H1 (cell line): ENCODE data around the gene MSN. TPM values are rescaled to one million over a fixed set of nuclear protein-coding genes. Genes with fewer than 3 reads are reported as not detected.

Experiments
- CTCF ChIA-PET: fragments of 300-600 bp; sonication (Branson Sonifier 250); formaldehyde crosslinking; loops from one replicate; lab custom pipeline; 2021; ENCODE audit not compliant: partially characterized antibody; lab: Charles Lee
- POLR2A ChIA-PET: fragments of 300-600 bp; sonication (Branson Sonifier 250); formaldehyde crosslinking; loops from one replicate; lab custom pipeline; 2021; ENCODE audit warnings: inconsistent platforms; ENCODE audit not compliant: partially characterized antibody; lab: Charles Lee
- DNase-seq, 2 experiments: peaks; one replicate each; pipeline versions ENCODE4 v3.0.0 to v3.0.0-alpha.2; 2010 to 2022; ENCODE audit warnings: low spot score in 2 of 2, low read depth in 1 of 2, mixed read lengths in 1 of 2
- FAIRE-seq: peaks from 2 replicates; lab custom pipeline; 2011; peaks lifted over from hg19 to GRCh38; lab: Jason Lieb, UNC
- H2AFZ ChIP-seq: 2 replicates; pipeline ENCODE4 v1.8.1; 2012; ENCODE audit warnings: low read length, inconsistent platforms
- H2AK5ac ChIP-seq: 2 replicates; pipeline ENCODE4 v1.6.1; 2013; ENCODE audit warnings: low read depth, low read length
- H2BK120ac ChIP-seq: replicated peaks from 2 replicates; pipeline ENCODE3; 2013; ENCODE audit warnings: low read depth, low read length, inconsistent platforms
- H2BK12ac ChIP-seq: 2 replicates; pipeline ENCODE4 v1.6.1; 2013; ENCODE audit warnings: low read depth, low read length
- H2BK15ac ChIP-seq: 2 replicates; pipeline ENCODE4 v1.6.1; 2013; ENCODE audit warnings: low read length
- H2BK20ac ChIP-seq: 2 replicates; pipeline ENCODE4 v1.6.1; 2013; ENCODE audit warnings: low read length
- H2BK5ac ChIP-seq: 2 replicates; pipeline ENCODE4 v1.6.1; 2013; ENCODE audit warnings: low read depth, low read length
- H3K14ac ChIP-seq: 2 replicates; pipeline ENCODE4 v1.6.1; 2013; ENCODE audit warnings: inconsistent platforms; ENCODE audit not compliant: insufficient read length
- H3K18ac ChIP-seq: 2 replicates; pipeline ENCODE4 v1.6.1; 2013; ENCODE audit warnings: low read length; ENCODE audit errors: extremely low read depth
- H3K23ac ChIP-seq: 2 replicates; pipeline ENCODE4 v1.6.1; 2013; ENCODE audit warnings: inconsistent platforms; ENCODE audit not compliant: insufficient read length
- H3K23me2 ChIP-seq: 2 replicates; pipeline ENCODE4 v1.6.1; 2013; ENCODE audit warnings: low read depth, low read length
- H3K27ac ChIP-seq: 2 replicates; pipeline ENCODE4 v1.6.1; 2011; ENCODE audit warnings: low read depth, low read length, inconsistent platforms
- H3K27me3 ChIP-seq, 4 experiments: replicated peaks in 1 of 4; 1 replicate in 1 of 4; 2 replicates in 3 of 4; pipeline versions ENCODE4 v1.6.1 to v1.8.1; 2011 to 2013; ENCODE audit warnings: low read length in 3 of 4, mild to moderate bottlenecking in 3 of 4, inconsistent platforms in 2 of 4, mixed read lengths in 2 of 4, moderate library complexity in 1 of 4; ENCODE audit not compliant: control insufficient read depth in 3 of 4, insufficient read depth in 3 of 4; ENCODE audit errors: extremely low read depth in 1 of 4
- H3K36me3 ChIP-seq, 4 experiments: 2 replicates each; pipeline versions ENCODE4 v1.6.1 to v1.8.1; 2011 to 2013; ENCODE audit warnings: mild to moderate bottlenecking in 4 of 4, low read length in 3 of 4, moderate library complexity in 2 of 4, control low read depth in 1 of 4, inconsistent platforms in 1 of 4; ENCODE audit not compliant: insufficient read depth in 4 of 4, control insufficient read depth in 2 of 4
- H3K4ac ChIP-seq: replicated peaks from 2 replicates; pipeline ENCODE3; 2013; ENCODE audit warnings: low read length, low read depth, mixed read lengths, inconsistent platforms; ENCODE audit not compliant: insufficient read length
- H3K4me1 ChIP-seq, 4 experiments: replicated peaks in 1 of 4; 1 replicate in 1 of 4; 2 replicates in 3 of 4; pipeline versions ENCODE4 v1.6.1 to v1.8.1; 2011 to 2013; ENCODE audit warnings: low read length in 3 of 4, inconsistent platforms in 2 of 4, mixed read lengths in 1 of 4; ENCODE audit not compliant: insufficient read depth in 4 of 4, control insufficient read depth in 3 of 4
- H3K4me2 ChIP-seq, 2 experiments: 2 replicates each; pipeline versions ENCODE4 v1.6.1 to v1.8.1; 2011 to 2013; ENCODE audit warnings: low read depth in 2 of 2, low read length in 2 of 2, control low read depth in 1 of 2, inconsistent platforms in 1 of 2, mild to moderate bottlenecking in 1 of 2; ENCODE audit not compliant: insufficient read depth in 1 of 2
- H3K4me3 ChIP-seq, 4 experiments: fragments of 200-600, 300-600 bp in 1 of 4; sonication (generic), shearing (Covaris generic), sonication (Bioruptor Twin) in 1 of 4; 2 replicates each; pipeline versions ENCODE4 v1.5.1 to v1.8.1; 2011 to 2016; ENCODE audit warnings: low read length in 4 of 4, low read depth in 3 of 4, control low read depth in 2 of 4, inconsistent platforms in 2 of 4, mild to moderate bottlenecking in 2 of 4, mixed read lengths in 1 of 4, moderate library complexity in 1 of 4; ENCODE audit not compliant: insufficient read depth in 2 of 4; ENCODE audit errors: extremely low read depth in 1 of 4
- H3K56ac ChIP-seq: replicated peaks from 2 replicates; pipeline ENCODE3; 2013; ENCODE audit warnings: low read depth, mild to moderate bottlenecking, mixed read lengths, low read length, inconsistent platforms; ENCODE audit not compliant: insufficient read length
- H3K79me1 ChIP-seq: 2 replicates; pipeline ENCODE4 v1.6.1; 2013; ENCODE audit warnings: low read depth, low read length, control low read depth
- H3K79me2 ChIP-seq, 2 experiments: 2 replicates each; pipeline versions ENCODE4 v1.6.1 to v1.8.1; 2012 to 2013; ENCODE audit warnings: low read length in 2 of 2, mild to moderate bottlenecking in 2 of 2, inconsistent platforms in 1 of 2; ENCODE audit not compliant: insufficient read depth in 2 of 2, control insufficient read depth in 1 of 2
- H3K9ac ChIP-seq, 4 experiments: replicated peaks in 1 of 4; 1 replicate in 1 of 4; 2 replicates in 3 of 4; pipeline versions ENCODE4 v1.6.1 to v1.8.1; 2011 to 2013; ENCODE audit warnings: low read depth in 3 of 4, low read length in 3 of 4, control low read depth in 2 of 4, mild to moderate bottlenecking in 2 of 4, moderate library complexity in 2 of 4, inconsistent platforms in 1 of 4; ENCODE audit errors: extremely low read depth in 1 of 4
- H3K9me3 ChIP-seq, 2 experiments: 2 replicates each; pipeline versions ENCODE4 v1.6.1 to v1.8.1; 2012 to 2013; ENCODE audit warnings: mild to moderate bottlenecking in 2 of 2, moderate library complexity in 2 of 2, control low read depth in 1 of 2, inconsistent platforms in 1 of 2, low read depth in 1 of 2, low read length in 1 of 2, mixed read lengths in 1 of 2; ENCODE audit not compliant: insufficient read depth in 2 of 2
- H4K20me1 ChIP-seq, 2 experiments: replicated peaks in 1 of 2; 2 replicates each; pipeline versions ENCODE3 to v1.8.1; 2011 to 2013; ENCODE audit warnings: inconsistent platforms in 2 of 2, low read length in 2 of 2, mild to moderate bottlenecking in 1 of 2; ENCODE audit not compliant: insufficient read depth in 2 of 2, control insufficient read depth in 1 of 2
- H4K5ac ChIP-seq: 2 replicates; pipeline ENCODE4 v1.6.1; 2013; ENCODE audit warnings: low read length, low read depth, mixed read lengths, inconsistent platforms; ENCODE audit not compliant: insufficient read length
- H4K8ac ChIP-seq: 2 replicates; pipeline ENCODE4 v1.8.0; 2013; ENCODE audit warnings: mild to moderate bottlenecking, moderate library complexity, low read length, inconsistent platforms; ENCODE audit not compliant: insufficient read depth; ENCODE audit errors: extremely low read depth
- H4K91ac ChIP-seq: replicated peaks from 2 replicates; pipeline ENCODE3; 2013; ENCODE audit warnings: low read length, mixed read lengths, inconsistent platforms; ENCODE audit not compliant: insufficient read length
- WGBS, 2 experiments: shearing (Covaris generic) in 1 of 2; methylation state at CpG; one replicate each; pipeline versions ENCODE4 v1.1.6 to v1.1.7; 2013 to 2015; ENCODE audit warnings: low lambda C conversion rate in 2 of 2, mixed read lengths in 2 of 2, inconsistent platforms in 1 of 2, low coverage in 1 of 2, missing lambda C conversion rate in 1 of 2; ENCODE audit not compliant: insufficient replicate concordance in 2 of 2, insufficient coverage in 1 of 2, insufficient read length in 1 of 2; ENCODE audit errors: extremely low coverage in 1 of 2, missing lambda C conversion rate in 1 of 2; 5-methylcytosine and 5-hydroxymethylcytosine counted together
- polyA plus RNA-seq, 7 experiments: library from polyadenylated mRNA; depleted of rRNA in 3 of 7; stranded (reverse) in 5 of 7; unstranded in 2 of 7; fragments of >200 nt in 5 of 7; fragments of 200-250 nt in 2 of 7; gene quantifications; 1 replicate in 5 of 7; 2 replicates in 1 of 7; 4 replicates in 1 of 7; pipeline versions ENCODE4 v1.2.1 to v1.2.3, GENCODE V29; 2011 to 2013; ENCODE audit warnings: missing spikeins in 2 of 7, mixed read lengths in 2 of 7
- total RNA-seq: library from RNA; stranded (reverse); fragmentation: NEBNext Ultra II Directional; extraction: Animal tissue kit (Norgen Biotek cat#: 25700); gene quantifications from 2 replicates; pipeline ENCODE4 v1.2.1, GENCODE V29; 2021

Gene MSN
- total and polyA plus RNA-seq, 2 of the 8 experiments (the other 6 are each of a cell fraction or from before 2014, with no cell fraction given), result 112 to 133 TPM

DNA sequence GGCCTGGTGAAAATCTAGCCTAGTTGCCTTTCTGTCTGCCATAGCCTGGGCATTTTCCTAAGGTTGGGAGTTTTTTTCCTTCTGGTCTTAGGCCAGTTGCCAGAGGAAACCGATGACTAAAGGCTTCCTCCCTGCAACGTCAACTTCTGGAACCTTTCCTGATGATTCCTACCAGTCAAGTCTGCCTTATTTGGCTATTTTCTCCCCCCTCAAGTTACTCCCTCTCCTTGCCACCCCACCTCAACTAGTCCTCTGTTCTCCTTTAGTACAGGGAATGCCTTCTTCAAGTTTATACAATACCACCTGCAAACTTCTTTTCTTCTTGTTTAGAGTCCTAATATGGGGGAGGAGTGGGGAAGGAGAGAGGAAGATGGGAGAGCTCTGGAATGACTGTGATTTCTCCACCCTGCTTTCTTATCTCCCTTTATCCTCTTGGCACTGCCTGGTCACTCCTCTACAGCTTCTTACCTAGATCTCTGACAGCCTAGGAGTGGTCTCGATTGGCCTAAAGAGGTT is 10.6 kb downstream of the MSN start:
- no peaks in the 10 kb centered on the region for H3K27me3 ChIP-seq
- DNase-seq (no peak), FAIRE-seq (no peak)
- H3K4me1 ChIP-seq, result no peaks in the 10 kb centered on the region
- no peaks in the 10 kb centered on the region for H4K20me1 ChIP-seq
- H2BK120ac ChIP-seq, result no peak overlapping the region
- CTCF ChIA-PET, result no interaction called here
- H3K23ac ChIP-seq, result no peak overlapping the region
- H3K27ac ChIP-seq, result no peak overlapping the region
- H2BK20ac ChIP-seq, result no peak overlapping the region
- H3K4ac ChIP-seq, result no peak overlapping the region
- no peaks in the 10 kb centered on the region for H3K23me2 ChIP-seq
- H2BK12ac ChIP-seq, result no peak overlapping the region
- no peak overlapping the region for H3K18ac ChIP-seq
- no peak overlapping the region for H4K8ac ChIP-seq
- no peak overlapping the region for H2AK5ac ChIP-seq
- no peak overlapping the region for H3K9ac ChIP-seq
- H3K9me3 ChIP-seq, result no peaks in the 10 kb centered on the region
- no peaks in the 10 kb centered on the region for H3K36me3 ChIP-seq
- no peak overlapping the region for H3K56ac ChIP-seq
- H3K14ac ChIP-seq, result no peak overlapping the region
- 77% methylated on average over 3 of the region's 3 CpGs; no CpG with 5 or more reads in 1 of the 2 experiments for WGBS, 2 experiments
- H3K79me1 ChIP-seq, result peaks cover 4% of the 10 kb centered on the region; the same call in 1 of the 2 replicates
- no peak overlapping the region for H2AFZ ChIP-seq
- H2BK5ac ChIP-seq, result no peak overlapping the region
- H2BK15ac ChIP-seq, result no peak overlapping the region
- H3K4me3 ChIP-seq, result no peak overlapping the region
- H3K79me2 ChIP-seq, result peaks cover 0 to 73% of the 10 kb centered on the region in 2 experiments; a peak in 2 of 4 replicates
- no peak overlapping the region for H4K91ac ChIP-seq
- no peak overlapping the region for H4K5ac ChIP-seq
- POLR2A ChIA-PET, result interaction anchor here (0.8 to 1.9 kb wide), 2 partner anchors 9 to 15 kb away, joined by 4 to 5 read pairs; no protein-coding TSS in a partner anchor
- H3K4me2 ChIP-seq, result no peak overlapping the region
